Hematopoietic multipotent progenitor cell treated with erythropoietin and hydrocortisone succinate and interleukin-3 and kit ligand, for 8 days (in vitro differentiated cells): ENCODE measurements around the gene DOCK6.
"Not testable (repeated sequence)": the region's sequence is repeated elsewhere in the genome, so short reads cannot be mapped to it uniquely, and the experiment has no call there.

Source experiments
- DNase-seq: peaks from one replicate; pipeline ENCODE4 v3.0.0-alpha.2; 2015

DOCK6 gene

DNA sequence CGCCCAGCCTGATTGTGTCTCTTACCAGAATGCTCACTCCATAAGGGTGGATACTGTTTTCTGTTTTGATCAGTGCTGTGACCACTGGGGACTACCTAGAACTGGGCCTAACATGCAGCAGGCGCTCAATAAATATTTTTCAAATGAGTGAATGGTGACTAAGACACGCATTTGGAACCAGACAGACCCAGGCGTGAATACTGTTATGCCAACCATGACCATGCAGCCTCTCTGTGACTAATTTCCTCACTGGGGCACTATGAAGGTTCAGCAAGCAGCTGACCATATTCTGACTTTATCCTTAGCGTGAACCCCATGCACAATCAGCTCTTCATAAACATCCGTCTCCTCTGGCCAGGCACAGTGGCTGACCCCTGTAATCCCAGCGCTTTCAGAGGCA lies 93.8 kb downstream of the DOCK6 start:
- no peak for DNase-seq

DNA sequence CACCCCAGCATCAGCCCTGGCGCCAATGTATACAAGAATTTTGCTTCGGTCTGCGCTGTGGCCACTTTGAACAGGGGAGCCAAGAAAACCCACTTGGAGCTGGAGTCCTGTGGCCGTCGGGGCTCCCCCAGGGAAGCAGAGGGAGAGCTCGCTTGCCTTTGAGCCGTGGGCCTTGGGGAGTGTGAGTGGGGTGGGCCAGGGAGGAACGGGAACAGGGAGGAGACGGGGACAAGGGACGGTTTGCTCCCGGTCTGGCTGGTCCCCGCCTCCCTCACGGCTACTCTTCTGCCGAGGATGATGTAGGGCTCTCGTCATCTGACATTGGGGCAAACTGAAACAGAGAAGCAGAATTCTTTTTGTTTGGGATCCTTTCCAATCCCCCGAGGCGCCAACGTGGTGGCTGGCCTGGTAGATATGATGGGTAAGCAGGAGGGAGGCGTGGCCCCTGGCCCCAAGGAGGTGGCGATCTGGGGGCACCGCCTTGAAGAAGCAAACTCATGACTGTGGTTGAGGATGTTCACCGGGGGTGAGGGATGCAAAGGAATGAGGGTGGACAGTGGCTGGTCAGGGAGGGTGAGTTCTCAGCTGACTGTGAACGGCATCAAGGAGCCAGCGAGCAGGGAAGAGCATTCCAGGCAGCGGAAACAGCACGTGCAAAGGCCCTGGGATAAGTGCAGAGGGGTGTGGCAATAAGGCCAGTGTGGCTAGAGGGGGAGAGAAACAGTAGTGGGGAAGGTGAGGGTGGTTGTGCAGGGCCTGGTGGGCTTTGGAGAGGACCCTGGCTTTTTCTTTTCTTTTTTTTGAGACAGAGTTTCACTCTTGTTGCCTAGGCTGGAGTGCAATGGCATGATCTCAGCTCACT lies 95.8 kb downstream of the DOCK6 start:
- DNase-seq: peak; percentile 26

DNA sequence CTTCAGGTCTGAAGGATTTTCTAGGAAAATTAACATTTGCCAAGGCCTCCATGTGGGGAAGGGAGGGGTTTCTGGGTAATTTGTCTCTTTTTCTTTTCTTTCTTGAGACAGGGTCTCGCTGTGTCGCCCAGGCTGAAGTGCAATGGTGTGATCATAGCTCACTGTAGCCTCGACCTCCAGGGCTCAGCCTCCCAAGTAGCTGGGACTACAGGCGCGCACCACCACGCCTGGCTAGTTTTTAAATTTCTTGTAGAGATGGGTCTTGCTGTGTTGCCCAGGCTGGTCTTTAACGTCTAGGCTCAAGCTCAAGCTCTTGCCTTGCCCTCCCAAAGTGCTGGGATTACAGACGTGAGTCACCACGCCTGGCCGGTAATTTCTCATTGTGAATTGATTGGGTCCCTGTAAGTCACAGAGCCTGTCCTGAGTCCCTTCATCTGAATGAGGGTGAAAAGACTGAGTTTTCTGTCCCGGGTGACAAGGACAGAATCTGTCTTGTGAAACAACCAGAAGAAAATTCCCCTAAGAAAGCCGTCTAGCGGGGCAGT lies 96.8 kb downstream of the DOCK6 start:
- no peak for DNase-seq

DNA sequence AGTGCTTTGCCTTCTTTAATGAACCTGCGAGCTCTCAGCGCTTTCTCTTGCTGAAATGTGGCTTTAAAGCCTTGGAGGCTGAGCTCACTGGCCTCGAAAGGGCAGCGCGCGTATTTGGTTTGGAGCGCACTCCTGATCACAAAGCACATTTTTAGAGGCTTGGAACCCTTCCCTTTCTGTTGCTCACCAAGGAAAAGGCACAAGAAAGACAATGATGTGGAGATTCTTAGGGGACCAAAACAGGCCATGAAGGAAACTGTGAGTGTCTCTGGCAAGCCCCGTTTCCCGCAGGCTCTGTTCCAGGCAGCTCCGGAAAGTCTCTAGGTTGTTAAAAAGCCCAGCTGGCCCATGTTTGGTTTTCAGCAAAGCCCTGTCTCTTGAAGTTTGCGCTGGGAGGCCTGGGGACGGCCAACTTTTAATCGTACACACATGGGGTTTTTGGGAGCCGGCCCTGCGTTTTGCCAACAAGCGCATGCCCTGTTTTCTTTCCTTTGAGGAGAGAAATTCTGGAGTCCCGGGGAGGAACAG lies 97.4 kb downstream of the DOCK6 start:
- no peak for DNase-seq

GRCh38 chr19:11164296-11164695 lies 98.0 kb downstream of the DOCK6 start:
- no peak for DNase-seq

DNA sequence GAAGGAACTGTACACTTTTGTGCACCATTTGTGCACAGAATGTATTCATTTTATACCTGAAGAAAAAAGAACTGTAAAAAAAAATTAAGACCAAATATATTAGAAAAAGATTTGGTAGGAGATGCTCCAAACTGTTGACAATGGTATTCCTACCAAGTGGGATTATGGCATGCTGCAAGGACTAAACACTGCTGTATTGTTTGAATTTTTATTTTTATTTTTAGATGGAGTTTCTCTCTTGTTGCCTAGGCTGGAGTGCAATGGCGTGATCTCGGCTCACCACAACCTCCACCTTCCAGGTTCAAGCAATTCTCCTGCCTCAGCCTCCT lies 101.9 kb downstream of the DOCK6 start:
- DNase-seq: not testable (repeated sequence)

GRCh38 chr19:11159598-11160439 lies 102.5 kb downstream of the DOCK6 start:
- DNase-seq: peak; percentile 58

DNA sequence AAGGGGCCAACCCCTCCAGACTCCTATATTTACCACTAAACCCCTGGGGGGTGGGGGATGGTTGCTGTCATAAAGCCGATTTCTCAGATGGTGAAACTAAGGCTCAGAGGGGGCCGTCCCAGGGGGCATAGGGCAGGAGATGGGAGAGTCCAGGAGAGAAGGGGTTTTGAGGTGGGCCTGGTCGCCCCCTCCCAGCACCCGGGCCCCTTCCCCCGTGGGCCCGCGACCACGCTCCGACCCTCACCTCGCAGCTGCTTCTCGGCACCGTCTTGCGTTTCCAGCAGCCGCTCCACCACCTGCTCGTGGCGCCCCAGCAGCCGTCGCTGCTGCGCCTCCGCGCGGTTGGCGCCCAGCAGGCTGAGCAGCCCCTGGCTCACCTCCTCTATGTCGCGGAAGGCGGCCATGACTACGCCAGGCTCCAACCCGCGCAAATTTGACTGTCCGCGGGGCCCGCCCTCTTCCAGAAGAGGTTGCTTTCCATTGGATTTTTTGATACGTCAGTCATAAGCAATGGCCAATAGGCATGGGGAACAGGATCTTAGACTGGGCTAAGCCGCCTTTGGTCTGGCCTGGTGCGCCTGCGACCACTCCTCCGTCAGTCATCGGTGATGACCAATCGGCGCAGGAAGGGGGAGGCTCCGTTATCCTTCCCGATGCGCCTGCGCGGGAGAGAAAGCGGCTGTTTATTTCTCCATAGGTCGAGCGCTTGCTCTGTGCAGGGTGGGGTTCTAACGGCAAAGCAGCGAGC lies 106.8 kb downstream of the DOCK6 start, which contains the start of gene SPC24:
SPC24 (minus strand) TSS at position 410 of the 748 bp plus-strand sequence; CDS start at position 404, 6 bp downstream.
- peak; percentile 99 for DNase-seq

- peak; percentile 37 for DNase-seq
Observed at GRCh38 chr19:11154683-11155047, 107.7 kb downstream of the DOCK6 start.

DNA sequence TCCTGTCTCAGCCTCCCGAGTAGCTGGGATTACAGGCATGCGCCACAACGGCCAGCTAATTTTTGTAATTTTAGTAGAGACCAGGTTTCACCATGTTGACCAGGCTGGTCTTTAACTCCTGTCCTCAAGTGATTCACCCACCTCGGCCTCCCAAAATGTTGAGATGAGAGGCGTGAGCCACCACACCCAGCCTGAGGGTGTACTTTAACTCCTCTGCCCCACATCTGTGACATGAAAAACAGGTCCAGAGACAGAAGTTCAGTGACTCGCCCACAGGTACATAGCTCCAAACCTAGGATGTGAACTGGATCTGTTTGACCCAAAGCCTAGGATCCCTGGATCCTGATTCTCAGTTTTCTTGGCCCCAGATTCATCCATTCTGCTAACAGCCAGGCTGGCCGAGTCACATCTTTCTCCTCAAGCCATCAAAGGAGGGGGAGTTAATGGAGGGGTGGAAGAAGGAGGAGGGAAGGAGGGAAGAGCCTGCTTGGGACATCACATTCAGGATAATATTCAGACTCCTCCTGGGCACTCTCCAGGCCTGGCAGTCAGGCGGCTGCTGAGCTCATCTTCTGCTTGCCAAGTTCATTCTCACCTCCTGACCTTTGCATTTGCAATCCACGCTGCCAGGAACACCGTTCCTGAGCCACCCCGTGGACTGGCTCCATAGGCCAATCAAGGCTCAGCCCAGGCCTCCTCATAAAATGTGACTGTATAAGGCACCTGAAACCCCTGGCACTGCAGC lies 109.8 kb downstream of the DOCK6 start:
- no peak for DNase-seq

DNA sequence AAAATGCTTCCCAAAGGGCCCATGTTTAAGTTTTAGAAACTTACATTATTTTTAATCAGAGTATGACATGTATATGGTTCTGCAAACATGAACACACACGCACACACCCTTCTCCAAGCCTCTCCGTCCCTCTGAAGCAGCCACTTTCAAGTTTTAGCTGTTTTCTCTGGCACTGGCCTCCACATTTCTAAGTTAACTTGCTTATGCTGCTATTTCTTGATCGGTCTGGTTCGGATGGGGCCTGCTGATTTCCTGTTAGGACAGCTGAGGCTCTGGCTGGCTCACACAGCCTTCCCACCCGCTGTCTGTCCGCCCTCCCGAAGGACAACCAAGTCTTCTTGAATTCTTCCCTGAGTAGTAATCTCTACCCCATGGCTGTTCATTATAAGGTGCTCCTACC lies 111.1 kb downstream of the DOCK6 start:
- no peak for DNase-seq
